ENCODE measurements around the gene CNGA3.
"Not testable (repeated sequence)": the region's sequence is repeated elsewhere in the genome, so short reads cannot be mapped to it uniquely, and the experiment has no call there.

Gene CNGA3

DNA sequence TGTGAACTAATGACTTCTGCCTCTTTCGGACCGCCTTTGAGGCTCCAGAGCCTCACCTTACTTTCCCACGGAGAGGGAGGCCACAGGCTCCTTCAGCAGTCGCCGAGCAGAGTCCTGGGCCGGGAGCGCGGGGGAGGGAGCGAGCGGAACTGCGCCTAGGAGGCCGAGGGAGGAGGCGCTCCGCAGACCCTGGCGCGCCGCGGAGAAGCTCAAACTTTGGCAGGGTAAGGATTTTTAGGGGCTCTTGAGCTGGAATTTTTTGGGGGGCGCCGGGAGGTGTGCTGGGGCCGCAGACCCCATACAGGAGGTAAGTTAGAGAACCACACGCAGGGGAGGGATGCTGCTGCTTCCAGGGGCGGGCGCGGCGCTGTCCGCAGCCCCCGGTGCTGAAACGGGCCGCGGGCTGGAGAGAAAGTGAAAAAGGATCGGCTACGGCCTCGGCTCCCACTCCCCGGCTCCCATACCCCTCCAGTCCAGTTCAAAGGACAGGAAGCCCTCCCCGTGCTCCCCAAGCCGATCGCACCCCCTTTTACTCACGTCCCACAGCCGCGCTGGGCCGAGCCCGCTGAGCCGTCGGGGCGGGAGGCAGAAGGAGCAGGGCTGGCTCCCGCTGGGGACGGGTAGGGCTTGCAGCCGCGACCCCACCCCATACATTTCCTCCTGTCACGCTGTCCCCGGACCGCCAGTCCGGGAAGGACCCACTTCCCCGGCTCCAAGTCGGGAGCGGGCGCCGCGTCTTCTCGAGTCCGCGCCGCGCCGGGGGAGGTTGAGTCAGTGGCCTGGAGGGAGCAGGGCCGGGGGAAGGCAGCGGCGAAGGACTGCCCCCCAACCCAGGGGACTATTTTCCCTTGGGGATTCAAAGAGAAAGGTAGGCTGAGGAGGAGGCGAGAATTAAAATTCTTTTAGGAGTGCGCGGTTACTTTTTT lies at the start of gene CNGA3:
Gene CNGA3 (plus strand): TSS at position 146 of the 926 bp plus-strand sequence. CDS start 23,520 bp downstream, outside the sequence.
- no peak for FAIRE-seq

DNA sequence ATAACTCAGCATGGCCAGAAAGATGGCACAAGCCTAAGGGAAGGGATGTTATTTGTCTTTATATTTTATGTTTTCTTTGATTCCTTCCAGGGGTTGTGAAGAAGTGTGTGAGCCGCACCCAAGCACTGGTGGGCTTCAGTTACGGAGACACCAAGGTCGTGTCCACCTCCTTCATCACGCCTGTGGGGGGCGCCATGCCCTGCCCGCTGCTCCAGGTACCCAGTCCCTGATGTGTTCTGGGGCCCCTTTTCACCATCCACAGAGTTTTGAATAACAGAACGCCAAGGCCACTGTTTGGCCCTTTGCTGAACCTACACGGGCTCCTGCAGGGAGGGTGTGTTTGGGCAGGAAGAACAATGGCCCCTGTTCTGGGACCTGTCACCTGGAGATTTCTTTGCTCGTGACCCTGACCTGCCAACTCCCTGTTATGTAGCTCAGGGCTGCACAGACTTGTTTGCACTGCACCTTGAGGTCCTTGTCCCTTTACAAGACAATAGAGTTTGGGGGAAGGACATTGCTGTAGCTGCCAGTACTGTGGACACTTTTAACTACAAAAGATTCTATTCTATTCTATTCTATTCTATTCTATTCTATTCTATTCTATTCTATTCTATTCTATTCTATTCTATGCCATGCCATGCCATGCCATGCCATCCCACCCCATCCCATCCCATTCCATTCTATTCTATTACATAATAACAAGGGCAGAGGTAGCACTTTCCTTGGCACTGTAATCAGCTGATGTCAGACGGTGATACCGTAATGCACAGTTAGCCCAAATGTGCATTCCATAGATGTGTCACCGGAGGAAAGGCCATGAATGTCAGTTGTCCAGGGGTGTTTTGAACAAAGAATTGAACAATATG lies 48.2 kb upstream of the CNGA3 start:
- no peak for FAIRE-seq

DNA sequence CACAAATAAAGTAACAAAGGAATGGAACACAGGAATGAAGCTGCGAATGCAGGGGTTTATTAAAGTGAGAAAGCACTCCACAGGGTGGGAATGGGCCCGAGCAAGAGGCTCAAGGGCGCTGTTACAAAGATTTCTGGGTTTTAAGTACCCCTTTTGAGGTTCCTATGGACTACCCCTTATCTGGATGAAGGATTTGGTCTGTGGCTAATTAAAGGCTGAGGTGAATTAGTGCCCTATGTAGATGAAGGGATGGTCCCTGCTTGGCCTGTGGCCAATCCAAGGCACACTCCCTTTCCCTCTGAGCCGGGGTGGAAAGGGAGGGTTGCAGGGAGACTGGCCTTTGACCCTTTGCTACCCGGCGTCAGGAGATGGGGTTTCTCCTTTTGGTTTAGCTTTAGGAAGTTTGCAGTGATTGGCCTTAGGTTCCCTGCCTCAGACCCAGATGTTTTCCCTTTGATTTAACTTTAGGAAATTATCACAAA lies 47.5 kb upstream of the CNGA3 start:
- no peak for FAIRE-seq

DNA sequence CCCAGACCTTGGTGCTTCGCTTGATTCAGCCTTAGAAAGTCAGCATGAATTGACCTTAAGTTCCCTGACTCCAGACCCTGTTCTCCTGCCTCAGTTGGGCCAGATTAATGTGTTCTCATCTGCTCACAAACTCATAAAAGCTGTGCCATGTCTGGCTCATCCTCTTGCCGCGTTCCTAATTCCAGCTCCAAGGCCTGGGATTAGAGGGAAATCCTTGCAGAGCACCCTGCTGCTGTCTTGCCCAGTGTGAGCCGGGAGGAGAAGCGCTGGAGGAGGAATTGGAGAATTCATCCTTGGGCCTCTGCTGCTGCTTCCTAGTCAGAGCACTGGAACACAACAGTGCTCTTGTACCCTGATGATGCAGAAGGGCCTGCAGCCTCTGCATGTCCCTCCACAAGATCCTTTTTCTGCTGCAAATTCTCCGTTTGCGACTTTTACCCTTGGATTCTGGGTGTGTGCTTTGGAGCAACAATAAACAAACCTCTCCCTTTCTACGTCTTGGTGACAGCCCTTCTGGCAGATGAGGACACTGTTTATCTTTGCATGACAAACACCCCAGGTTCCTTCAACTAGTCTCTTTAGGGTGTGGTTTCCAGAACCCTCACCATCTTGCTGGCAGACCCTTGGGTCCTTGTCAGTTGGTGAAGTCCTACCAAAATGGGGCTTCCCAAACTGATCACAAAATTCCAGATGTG lies 46.9 kb upstream of the CNGA3 start:
- no peak for FAIRE-seq

DNA sequence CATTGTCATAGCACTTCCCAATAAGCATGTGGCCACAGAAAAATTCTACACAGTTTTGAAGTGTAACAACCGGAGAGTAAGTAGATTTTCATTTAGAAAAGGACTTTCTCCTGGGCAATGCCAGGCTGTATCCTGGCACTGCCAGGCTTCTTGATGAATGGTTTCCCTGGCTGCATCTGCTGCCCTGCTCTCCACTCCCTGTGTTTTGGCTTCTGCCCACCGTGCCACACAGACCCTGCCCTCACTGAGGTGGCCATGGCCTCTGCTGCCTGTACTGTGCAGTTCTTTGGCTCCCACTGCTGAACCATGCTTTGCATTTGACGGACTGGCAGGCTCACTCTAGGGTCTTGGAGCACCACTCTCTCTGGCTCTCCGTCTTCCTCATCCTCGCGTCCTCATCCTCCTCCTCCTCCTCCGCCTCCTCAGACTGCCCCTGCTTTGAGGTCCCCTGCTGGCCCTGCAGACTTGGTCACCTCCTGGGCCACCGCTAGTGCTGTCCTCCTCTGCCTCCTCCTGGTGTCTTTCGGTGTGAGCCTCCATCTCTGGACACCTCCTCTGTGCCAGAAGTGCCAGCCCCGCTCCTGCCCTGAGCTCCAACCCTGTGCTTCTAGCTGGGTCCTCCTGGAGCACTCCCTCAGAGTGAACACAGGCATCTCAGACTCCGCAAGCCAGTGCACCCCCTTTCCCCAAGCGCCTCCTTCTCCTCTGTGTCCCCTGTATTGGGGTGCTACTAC lies 45.9 kb upstream of the CNGA3 start:
- no peak for FAIRE-seq

DNA sequence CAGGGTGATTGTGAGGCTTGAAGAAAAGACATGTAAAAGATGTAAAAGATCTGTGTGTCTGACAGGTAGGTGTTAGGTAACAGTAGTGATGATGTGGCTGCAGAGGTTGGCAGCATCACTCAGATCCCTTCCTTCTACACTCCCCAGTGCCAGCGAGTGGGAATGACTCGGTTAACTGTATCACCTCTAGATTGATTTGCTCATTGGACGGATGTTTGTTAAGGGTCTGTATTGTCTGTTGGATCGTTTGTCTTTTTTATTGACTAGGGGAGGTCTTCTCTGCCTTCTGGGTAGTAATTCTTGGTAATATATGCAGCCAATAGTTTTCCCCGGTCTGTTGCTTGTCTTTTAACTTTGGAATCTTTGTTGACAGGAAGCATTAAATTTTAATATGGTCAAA lies 44.8 kb upstream of the CNGA3 start:
- no peak for FAIRE-seq

DNA sequence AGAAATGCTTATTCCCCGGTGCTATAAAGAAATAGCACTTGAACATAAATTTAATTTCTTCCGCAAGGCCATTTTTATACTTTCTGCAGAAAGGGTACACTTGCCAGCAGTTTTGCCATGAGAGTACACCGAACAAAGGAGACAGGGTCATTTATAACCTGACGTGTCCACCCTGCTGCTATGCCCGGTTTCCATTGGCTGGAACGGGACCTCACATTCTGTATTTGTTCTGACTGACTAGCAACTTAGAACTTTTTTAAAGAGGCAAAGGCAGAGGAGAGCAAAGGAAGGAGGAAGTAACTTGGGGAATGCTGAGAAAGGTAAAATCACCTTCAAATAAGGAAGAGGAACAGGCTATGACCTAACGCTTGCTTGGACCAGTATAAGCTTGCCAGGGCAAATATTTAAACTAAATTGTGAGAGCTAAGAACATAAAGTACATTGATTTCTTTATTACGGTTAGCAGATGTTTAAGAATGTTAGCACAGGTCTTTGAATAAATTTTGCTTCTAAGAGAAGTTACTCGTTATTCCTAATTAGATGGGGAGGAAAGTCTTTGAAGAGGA lies 39.0 kb upstream of the CNGA3 start:
- FAIRE-seq, result not testable (repeated sequence)

DNA sequence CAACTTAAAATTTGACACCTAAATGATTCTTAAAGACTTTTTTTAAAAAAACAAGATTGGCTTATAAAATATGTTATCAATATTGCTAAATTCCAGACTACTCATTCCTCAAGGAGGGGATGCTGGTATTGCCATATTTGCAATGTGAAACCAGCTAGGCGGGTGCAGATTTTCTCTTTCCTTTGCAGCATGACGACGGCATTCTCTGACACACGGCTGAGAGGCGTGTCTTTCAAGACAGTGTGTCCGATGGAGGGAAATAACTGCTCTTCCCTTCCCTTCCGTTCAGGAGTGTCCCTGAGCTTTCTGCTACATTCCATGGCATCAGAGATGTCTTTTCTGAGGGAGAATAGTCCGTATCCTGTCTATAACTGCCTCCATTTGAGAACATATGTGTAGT lies 38.2 kb upstream of the CNGA3 start:
- no peak for FAIRE-seq

DNA sequence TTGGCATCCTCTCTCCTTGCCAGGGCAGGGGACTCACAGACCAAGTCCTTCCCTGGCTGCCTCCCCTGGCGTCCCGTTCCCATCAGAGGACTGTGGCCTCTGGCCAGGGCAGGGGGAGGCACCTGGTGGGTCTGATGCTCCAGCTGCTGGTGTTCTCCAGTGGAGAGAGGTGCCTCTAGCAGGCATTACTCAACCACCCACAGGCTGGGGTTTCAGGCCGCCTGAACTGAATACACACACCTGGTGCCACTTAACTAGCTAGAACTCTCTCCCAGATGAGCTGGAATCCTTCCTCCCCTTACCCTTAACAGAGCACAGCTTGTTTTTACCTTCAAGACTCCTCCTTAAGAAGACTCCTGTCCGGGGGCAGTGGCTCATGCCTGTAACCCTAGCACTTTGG lies 37.7 kb upstream of the CNGA3 start:
- no peak for FAIRE-seq

DNA sequence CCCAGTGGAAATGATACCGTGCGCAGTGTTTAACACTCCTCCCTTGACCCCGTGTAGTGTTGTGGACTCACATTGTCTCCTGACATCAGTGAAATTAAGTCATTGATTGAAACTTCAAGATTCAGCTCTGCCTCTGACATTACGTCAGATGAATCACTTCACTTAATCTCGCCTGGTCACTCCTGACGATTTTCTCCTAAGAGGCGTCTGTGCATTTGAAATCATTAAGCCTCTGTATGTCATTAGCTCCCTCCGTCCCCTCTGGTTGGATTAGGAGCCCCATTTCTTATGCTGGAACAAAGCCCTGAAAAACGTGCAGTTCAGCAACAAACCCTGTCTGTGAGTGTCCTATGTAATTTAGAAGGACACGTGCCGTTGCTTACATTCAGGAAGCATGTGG lies 36.7 kb upstream of the CNGA3 start:
- FAIRE-seq, result no peak

DNA sequence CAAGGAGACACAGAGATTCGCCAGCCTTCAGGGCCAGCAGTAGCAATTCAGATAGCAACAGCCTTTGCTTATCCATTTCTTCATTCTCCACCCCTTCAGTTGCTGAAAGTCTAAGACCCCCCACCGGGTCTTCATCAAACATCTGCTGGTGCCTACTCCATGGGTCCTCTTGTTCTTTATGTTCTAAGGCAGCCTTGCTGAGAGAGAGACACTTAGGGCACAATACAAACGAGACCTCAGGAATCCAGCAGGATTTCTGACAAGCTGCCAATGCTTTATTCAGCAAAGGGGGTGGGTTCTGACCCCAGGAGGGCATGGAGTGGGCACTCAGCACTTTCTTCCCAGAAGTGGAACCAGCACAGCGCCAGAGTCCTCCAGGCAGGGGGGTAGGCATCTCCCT lies 36.2 kb upstream of the CNGA3 start:
- FAIRE-seq, result no peak

DNA sequence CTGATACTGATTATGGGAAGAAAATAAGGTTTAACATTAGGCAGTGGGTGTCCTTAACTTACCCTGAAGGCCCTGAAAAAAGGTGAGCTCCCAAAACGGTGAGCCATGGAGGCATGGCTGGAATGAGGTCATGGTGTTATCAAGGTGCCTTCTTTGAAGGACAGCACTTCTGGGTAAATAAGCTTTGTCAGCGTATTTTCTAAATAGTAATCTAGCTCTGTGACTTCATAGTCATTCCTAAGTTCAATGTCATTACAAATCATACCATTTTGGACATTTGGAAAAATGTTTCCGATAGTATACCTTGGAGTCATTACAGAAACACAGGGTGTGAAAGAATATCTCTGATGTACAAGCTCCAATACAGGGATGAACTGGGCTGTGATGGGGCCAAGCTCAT lies 35.2 kb upstream of the CNGA3 start:
- no peak for FAIRE-seq

DNA sequence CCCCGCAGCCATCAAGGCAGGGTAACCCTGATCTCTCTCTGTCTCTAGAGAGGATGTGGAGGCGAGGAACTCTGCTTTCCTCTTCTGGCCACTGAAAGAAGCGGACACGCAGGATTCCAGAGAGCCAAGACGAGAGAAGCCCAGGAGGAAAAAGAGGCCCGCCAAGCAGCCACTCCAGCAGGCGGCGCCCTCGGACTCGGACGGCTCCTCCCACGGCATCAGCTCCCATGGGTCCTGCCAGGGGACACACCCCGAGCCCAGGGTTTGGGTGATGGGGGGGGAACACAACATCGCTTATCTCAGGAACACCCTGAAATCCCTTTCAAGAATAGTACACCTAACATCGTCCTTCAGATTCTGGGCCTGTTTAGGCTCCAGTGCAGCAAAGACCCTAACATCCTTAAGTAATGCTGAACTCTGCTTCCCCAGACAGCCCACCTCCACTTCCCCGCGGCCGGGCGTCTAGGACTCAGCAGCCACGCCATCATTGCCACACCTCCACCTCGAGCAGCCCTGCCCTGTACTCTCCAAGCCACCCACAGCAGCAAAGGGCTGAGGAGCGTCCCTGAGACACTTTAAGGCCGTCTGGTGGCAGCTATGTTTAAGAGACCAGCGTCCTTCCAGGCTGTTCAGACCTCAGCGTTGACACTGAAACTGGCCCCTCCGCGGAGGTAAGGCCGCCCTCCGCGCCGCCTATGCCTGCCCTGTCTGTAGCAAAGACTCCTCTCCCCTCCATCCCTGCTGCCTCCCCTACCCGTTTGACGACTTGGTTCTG lies 34.3 kb upstream of the CNGA3 start:
- FAIRE-seq, result no peak

DNA sequence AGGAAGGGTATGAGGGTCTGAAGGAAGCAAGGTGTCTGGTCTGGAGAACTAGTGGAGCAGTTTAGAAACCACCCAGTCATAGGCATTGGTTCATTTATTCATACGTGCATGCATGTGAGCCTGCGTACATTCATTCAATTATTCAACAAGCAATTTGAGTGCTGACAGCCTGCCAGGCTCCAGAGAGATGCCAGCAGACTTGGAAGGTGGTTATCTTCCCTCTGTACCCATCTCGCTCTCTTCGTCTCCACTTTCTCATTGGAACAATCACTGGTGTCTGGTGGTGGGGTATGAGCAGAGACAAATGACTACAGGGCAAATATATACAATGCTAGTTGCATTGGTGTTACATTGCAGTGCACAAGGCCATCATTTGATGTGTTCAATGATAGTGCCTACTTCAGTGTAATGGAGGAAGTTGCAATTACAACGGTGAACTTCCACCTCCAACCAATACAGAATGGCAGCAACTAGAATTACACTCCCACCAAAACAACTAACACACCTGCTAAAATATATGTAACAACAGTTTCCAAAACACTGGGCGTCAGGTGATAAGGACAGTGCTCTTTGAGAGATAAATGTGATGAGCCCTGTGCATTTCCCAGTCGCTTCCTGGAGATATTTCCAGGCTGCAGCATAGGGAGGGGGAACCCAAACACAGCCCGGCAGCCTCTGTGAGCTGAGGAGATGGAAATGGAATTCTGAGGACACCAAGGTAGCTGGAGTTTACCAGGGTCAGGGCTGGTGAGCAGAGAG lies 32.6 kb upstream of the CNGA3 start:
- FAIRE-seq, result no peak

DNA sequence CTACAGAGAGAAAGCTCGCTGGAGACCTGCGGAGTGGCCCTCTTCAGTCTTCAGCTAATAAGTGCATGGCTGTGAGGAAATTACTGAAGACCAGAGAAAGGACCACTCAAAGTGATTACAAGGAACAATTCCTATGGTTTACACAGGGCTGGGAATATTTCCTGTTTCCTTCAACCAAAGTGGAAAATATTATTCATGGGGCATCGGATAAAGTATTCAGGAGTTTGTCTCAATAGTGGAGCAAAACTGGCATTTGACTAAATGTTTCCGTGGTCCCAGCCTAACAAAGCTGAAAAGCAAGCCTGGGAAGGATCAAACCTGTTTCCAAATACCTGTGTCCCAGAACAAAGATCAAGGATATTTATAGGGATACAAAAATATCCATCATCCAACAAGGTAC lies 32.0 kb upstream of the CNGA3 start:
- FAIRE-seq, result no peak

DNA sequence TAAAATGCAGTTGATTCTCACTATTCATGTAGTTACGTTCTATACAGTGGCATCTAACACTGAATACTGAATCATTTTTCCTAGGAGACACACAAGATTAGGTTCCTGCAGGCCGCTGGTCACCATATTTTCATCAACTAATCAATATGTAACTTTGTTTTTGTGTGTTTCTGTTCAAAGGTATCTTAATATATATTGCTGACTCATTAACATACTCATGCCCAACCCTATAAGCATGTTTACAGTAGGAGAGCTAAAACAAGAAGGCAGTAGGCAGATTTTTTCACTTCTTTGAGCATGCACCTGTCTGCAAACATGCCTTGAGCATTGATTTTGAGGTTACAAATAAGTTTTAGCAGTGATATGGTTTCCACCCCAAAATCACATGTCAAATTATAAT lies 30.3 kb upstream of the CNGA3 start:
- no peak for FAIRE-seq

DNA sequence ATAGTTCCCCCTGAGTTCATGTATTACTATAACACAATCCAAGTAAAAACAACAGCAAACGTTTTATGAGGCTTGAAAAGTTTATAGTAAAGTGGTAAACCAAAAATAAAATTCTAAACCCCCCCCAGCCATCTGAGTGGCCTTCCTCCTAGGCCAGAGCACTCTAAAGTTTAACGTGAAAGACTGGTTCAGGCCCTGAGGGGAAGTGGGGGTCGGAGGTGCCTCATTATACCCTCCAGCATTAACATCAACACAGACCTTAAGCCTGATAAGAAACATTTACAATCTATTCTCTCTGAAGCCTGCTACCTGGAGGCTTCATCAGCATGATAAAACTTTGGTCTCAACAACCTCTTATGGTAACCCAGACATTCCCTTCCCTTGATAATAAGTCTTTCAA lies 29.0 kb upstream of the CNGA3 start:
- FAIRE-seq, result no peak

DNA sequence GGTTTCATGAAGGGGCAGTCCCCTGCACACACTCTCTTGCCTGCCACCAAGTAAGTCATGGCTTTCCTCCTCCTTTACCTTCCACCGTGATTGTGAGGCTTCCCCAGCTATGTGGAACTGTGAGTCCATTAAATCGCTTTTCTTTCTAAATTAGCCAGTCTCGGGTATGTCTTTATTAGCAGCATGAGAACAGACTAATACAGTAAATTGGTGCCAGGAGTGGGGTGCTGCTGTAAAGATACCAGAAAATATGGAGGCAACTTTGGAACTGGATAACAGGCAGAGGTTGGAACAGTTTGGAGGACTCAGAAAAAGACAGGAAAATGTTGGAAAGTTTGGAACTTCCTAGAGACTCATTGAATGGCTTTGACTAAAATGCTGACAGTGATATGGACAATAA lies 26.1 kb upstream of the CNGA3 start:
- FAIRE-seq, result not testable (repeated sequence)

DNA sequence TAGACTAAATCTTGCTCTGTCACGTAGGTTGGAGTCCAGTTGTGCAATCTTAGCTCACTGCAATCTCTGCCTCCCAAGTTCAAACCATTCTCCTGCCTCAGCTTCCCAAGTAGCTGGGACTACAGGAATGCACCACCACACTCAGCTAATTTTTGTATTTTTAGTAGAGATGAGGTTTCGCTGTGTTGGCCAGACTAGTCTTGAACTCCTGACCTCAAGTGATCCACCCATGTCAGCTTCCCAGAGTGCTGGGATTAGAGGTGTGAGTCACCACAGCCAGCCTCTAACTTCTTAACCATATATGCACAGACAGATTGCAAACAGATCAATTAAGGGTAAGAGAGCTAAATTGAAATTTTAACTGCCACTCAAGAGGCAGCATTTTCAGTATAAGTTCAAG lies 22.1 kb upstream of the CNGA3 start:
- no peak for FAIRE-seq

DNA sequence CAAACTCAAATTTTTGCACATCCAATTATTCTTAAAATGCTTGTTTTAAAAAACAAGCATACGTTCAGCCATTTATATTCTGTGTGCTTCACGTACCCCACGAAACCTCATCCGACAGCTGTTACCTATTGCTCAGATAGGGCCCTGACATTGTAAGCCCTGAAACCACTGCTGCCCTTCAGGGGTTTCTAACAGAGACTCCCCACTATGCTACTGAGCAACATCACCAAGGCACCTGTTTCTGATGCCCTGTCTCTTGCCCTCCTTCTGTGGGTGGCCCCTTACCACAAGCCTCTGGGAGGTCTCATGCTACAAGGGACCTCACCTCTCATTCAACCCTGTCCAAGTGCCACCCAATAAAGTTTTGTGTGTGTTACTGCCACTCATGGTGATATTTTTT lies 18.5 kb upstream of the CNGA3 start:
- no peak for FAIRE-seq

DNA sequence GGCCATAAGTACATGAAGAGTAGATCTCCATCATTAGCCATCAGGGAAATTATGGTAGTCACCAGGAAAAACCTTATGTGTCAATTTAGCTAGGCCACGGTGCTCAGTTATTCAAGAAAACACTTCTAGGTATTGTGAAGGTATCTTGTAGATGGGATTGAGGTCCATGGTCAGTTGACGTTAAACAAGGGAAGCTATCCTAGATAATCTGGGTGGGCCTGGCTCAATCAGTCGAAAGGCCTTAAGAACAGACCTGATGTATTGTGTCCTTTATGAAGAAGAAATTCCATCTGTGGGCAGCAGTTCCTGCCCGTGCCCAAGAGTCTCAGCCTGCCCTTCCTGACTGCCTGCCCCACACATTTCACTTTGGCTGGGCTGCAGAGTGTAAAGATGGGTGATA lies 16.7 kb upstream of the CNGA3 start:
- FAIRE-seq, result no peak
